Measurements from ENCODE around the gene CHRNB1.

CHRNB1 gene

DNA sequence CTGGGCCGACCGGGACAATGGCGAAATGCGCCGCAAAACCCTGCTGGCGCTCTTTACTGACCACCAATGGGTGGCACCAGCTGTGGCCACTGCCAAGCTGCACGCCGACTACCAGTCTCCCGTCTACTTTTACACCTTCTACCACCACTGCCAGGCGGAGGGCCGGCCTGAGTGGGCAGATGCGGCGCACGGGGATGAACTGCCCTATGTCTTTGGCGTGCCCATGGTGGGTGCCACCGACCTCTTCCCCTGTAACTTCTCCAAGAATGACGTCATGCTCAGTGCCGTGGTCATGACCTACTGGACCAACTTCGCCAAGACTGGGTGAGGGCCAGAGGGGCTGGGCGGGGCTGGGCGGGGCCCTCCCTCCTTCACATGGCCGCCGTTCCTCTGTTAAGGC is 29.1 kb upstream of the CHRNB1 start:
- DNase-seq: no peak

DNA sequence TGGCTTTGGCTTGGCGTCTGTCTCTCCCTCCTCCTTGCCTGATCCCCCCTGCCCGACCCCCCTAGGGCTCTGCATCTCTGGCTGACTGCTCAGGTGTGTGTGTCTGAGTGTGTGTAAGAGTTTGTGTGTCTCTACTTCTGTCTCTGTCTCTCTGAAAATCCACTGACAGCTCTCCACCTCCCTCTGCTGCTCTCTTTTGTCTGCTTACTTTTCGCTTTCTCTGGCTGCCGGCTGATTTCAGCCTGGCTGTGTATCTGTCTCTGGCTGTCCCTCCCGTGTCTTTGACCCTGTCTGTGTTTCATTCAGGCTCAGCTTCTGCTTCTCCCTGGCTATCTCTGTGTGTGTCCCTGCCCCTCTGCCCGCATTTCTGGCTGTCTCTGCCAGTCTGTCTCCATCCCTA is 28.5 kb upstream of the CHRNB1 start:
- no peak for DNase-seq

DNA sequence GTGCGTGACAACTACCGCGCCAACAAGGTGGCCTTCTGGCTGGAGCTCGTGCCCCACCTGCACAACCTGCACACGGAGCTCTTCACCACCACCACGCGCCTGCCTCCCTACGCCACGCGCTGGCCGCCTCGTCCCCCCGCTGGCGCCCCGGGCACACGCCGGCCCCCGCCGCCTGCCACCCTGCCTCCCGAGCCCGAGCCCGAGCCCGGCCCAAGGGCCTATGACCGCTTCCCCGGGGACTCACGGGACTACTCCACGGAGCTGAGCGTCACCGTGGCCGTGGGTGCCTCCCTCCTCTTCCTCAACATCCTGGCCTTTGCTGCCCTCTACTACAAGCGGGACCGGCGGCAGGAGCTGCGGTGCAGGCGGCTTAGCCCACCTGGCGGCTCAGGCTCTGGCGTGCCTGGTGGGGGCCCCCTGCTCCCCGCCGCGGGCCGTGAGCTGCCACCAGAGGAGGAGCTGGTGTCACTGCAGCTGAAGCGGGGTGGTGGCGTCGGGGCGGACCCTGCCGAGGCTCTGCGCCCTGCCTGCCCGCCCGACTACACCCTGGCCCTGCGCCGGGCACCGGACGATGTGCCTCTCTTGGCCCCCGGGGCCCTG is 27.7 kb upstream of the CHRNB1 start:
- DNase-seq: no peak

- no peak for DNase-seq
Observed at GRCh38 chr17:7418472-7419152, 26.2 kb upstream of the CHRNB1 start.

GRCh38 chr17:7419819-7420610 is 24.8 kb upstream of the CHRNB1 start, which contains the start of gene SPEM1:
Gene SPEM1, plus strand, starts transcription at chr17:7420324. Its CDS starts 61 bp downstream, at chr17:7420385.
- DNase-seq: no peak

- DNase-seq: no peak
Observed at GRCh38 chr17:7421186-7421585, 23.7 kb upstream of the CHRNB1 start.

GRCh38 chr17:7423679-7424078 is 21.2 kb upstream of the CHRNB1 start:
- DNase-seq: no peak

GRCh38 chr17:7425316-7425715 is 19.5 kb upstream of the CHRNB1 start, which contains the start of gene SPEM2:
Gene SPEM2, plus strand, starts transcription at chr17:7425616. Its CDS starts 73 bp downstream, at chr17:7425689.
- DNase-seq: no peak

DNA sequence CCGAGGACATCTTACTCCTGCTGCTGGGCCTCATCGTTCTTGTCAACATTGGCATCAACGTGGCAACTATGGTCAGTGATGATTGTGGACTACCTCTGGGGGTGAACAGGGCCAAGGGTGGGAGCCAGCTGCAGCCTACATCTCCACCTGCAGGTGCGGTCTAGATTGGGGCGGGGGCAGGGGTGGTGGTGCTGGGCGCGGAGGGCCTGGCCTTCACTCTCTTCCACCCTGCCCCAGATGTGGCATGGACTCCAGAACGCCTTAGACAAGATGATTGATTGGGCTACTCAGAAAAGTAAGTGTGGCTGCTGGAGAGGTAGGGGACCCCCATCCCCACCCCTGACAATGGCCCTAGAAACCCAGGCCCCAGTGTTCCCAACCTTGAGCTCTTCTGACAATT is 19.1 kb upstream of the CHRNB1 start:
- no peak for DNase-seq

- DNase-seq: no peak
Observed at GRCh38 chr17:7426203-7426863, 18.5 kb upstream of the CHRNB1 start.

DNA sequence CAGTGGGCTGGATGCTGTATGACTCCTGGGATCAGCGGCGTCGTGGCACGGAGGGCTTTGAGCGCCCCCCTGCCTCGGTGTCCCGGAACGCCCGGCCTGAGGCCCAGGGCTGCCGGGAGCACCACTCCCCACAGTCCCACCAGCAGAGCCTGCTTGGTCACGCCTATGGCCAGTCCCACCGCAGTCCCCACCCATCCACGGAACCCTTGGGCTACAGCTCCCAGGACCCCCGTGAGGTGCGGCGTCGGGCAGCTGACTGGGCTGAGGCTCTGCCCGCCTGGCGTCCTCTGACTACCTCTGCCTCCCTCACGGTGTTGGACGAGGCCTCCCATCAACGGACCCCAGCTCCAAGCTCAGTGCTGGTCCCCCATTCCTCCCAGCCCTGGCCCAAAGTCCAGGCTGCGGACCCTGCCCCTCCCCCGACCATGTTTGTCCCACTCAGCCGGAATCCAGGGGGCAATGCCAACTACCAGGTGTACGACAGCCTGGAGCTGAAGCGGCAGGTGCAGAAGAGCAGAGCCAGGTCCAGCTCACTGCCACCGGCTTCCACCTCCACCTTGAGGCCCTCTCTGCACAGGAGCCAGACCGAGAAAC is 17.9 kb upstream of the CHRNB1 start:
- no peak for DNase-seq

GRCh38 chr17:7427549-7427948 is 17.3 kb upstream of the CHRNB1 start:
- no peak for DNase-seq

GRCh38 chr17:7428557-7428956 is 16.3 kb upstream of the CHRNB1 start, which contains the start of gene SPEM3:
Gene SPEM3, plus strand, starts transcription at chr17:7428857. Its CDS starts 46 bp downstream, at chr17:7428903.
- DNase-seq: no peak

- no peak for DNase-seq
Observed at GRCh38 chr17:7429722-7430121, 15.1 kb upstream of the CHRNB1 start.

GRCh38 chr17:7431231-7431630 is 13.6 kb upstream of the CHRNB1 start:
- no peak for DNase-seq

GRCh38 chr17:7432296-7432695 is 12.6 kb upstream of the CHRNB1 start:
- no peak for DNase-seq

DNA sequence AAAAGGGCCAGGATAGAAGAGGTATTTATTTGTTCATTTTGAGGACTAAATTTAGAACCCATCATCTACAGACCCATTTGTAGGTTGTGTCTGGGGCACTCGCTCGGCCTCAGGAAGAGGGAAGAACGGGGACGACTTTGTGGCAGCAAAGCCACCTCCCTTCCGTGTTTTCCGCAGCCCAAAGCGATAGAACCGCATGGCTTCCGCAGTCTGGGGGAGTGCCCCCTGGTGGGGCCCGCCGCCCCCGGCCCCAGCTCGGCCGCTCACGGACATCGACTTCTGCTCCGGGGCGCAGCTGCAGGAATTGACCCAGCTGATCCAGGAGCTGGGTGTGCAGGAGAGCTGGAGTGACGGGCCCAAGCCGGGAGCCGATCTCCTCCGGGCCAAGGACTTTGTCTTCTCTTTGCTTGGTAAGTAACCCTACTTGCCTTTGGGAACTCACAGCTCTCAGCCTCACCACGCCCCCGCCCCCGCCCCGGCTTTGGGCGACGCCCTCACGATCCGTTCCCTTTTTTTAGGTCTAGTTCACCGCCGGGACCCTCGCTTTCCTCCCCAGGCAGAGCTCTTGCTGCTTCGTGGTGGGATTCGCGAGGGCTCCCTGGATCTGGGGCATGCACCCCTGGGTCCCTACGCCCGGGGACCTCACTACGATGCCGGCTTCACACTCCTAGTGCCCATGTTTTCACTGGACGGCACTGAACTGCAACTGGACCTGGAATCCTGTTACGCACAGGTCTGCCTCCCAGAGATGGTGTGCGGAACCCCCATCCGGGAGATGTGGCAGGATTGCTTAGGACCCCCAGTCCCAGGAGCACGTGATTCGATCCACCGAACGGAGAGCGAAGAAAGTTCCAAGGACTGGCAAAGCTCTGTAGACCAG is 8.9 kb upstream of the CHRNB1 start:
- peak; percentile 36 for DNase-seq

GRCh38 chr17:7436556-7437368 is 8.1 kb upstream of the CHRNB1 start:
- DNase-seq: peak; percentile 71

DNA sequence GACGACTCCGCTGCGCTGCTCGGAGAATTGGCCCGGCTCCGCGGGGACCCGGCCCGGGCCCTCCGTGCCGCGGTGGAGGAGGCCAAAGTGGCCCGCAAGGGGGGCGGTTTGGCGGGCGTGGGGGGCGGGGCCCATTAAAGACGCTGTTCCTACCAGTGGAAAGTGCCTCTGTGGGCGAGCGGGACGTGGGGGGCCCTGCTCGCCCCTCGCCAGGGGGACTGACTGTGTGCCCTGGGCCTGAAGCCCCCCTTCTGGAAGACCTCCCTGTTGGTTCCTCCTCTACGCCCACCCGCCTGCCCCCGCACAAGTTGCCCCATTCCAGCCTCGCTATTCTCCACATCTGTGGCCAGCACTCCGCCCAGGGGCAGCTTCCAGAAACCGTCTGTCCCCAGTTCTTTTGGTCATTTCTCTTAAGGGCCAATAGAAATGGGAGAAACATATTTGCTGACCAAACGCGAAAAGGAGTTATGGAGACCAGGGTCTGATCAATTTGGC is 7.4 kb upstream of the CHRNB1 start:
- DNase-seq: no peak

DNA sequence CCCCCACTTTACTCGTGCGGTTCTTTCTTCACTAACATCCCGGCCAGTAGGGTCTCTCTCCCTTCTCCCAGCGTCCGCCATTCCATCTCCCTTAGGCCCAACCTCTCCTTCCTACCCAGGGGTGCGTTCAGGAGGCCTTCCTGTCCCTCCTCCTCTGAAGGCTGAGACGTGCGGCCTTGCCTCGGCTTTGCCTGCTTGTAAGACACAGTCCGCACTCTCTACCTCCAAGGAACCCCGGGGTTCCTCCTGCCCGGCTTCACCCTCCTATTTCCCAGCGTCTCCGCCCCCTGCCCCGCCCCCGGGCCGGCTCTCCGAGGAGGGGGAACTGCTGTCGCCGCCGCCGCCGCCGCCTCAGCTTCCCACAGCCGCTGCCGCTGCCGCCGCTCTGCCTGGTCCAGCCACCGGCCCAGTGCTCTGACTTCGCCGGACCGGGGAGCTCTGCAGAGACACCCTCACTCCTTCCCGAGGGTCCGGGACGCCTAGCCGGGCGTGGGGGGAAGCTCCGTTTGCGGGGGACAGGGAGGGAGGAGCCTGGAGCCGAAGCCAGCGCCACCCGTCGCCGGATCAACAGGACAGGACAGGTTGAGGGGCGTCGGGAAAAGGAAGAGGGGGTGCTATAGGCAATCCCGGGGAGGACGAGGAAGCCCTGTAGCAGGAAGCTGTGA is 6.8 kb upstream of the CHRNB1 start:
- peak; percentile 30 for DNase-seq
